ENCODE measurements around the gene CCDC149.

Gene CCDC149

GRCh38 chr4:24878636-24879016 lies 34.2 kb downstream of the CCDC149 start:
- no peak overlapping the region for H3K4me3 ChIP-seq (ENCODE audit: low read depth, low read length)
- H2AFZ ChIP-seq (ENCODE audit: insufficient read depth, low read length, poor library complexity): no peak overlapping the region
- H4K12ac ChIP-seq (ENCODE audit: low read depth, low read length): no peak overlapping the region
- H3K9me3 ChIP-seq (ENCODE audit: insufficient read depth, low read depth, low read length): no peaks in the 10 kb centered on the region
- no peak overlapping the region for H3K4me2 ChIP-seq (ENCODE audit: low read length)
- H3K79me1 ChIP-seq (ENCODE audit: low read length): no peaks in the 10 kb centered on the region
- H2BK12ac ChIP-seq (ENCODE audit: low read length): no peak overlapping the region
- no peak overlapping the region for H3K14ac ChIP-seq (ENCODE audit: low read length)
- H3K4me1 ChIP-seq (ENCODE audit: control insufficient read depth in 1 of 2, insufficient read depth in 2 of 2, low read length in 2 of 2): no peaks in the 10 kb centered on the region
- no peak overlapping the region for H2BK120ac ChIP-seq (ENCODE audit: insufficient read depth, low read length, poor library complexity)
- no peak overlapping the region for H3K9ac ChIP-seq (ENCODE audit: low read length)
- WGBS (ENCODE audit: extremely low coverage, insufficient coverage, insufficient read length): no CpG with 5 or more reads among the region's 8 CpGs
- H2BK5ac ChIP-seq (ENCODE audit: low read depth, low read length, poor library complexity): no peak overlapping the region
- no peak overlapping the region for H2AK5ac ChIP-seq (ENCODE audit: low read length)
- no peak overlapping the region for H3K18ac ChIP-seq (ENCODE audit: low read length)
- H3K23ac ChIP-seq (ENCODE audit: low read length): no peak overlapping the region
- no peak overlapping the region for H3K27ac ChIP-seq (ENCODE audit: low read depth, low read length)
- H4K91ac ChIP-seq (ENCODE audit: low read depth, low read length): no peak overlapping the region
- no peaks in the 10 kb centered on the region for H3K27me3 ChIP-seq (ENCODE audit: insufficient read depth, low read length)
- H3K4ac ChIP-seq (ENCODE audit: low read depth, low read length): no peak overlapping the region
- H3K79me2 ChIP-seq (ENCODE audit: control insufficient read depth, insufficient read depth, low read length, poor library complexity): no peaks in the 10 kb centered on the region
- no peak for DNase-seq
- H3K36me3 ChIP-seq (ENCODE audit: control insufficient read depth in 1 of 2, insufficient read depth in 2 of 2, low read length in 2 of 2): no peaks in the 10 kb centered on the region
- H4K8ac ChIP-seq (ENCODE audit: low read depth, low read length): no peak overlapping the region

GRCh38 chr4:24877868-24878635 lies 34.8 kb downstream of the CCDC149 start:
- no peaks in the 10 kb centered on the region for H3K4me1 ChIP-seq (ENCODE audit: control insufficient read depth in 1 of 2, insufficient read depth in 2 of 2, low read length in 2 of 2)
- H2BK5ac ChIP-seq (ENCODE audit: low read depth, low read length, poor library complexity): no peak overlapping the region
- no peak overlapping the region for H3K27ac ChIP-seq (ENCODE audit: low read depth, low read length)
- H3K79me2 ChIP-seq (ENCODE audit: control insufficient read depth, insufficient read depth, low read length, poor library complexity): no peaks in the 10 kb centered on the region
- no peak overlapping the region for H3K4ac ChIP-seq (ENCODE audit: low read depth, low read length)
- H4K12ac ChIP-seq (ENCODE audit: low read depth, low read length): no peak overlapping the region
- no CpG with 5 or more reads among the region's 9 CpGs for WGBS (ENCODE audit: extremely low coverage, insufficient coverage, insufficient read length)
- no peak overlapping the region for H2AK5ac ChIP-seq (ENCODE audit: low read length)
- no peak overlapping the region for H3K18ac ChIP-seq (ENCODE audit: low read length)
- no peak overlapping the region for H4K91ac ChIP-seq (ENCODE audit: low read depth, low read length)
- no peak overlapping the region for H3K23ac ChIP-seq (ENCODE audit: low read length)
- H3K27me3 ChIP-seq (ENCODE audit: insufficient read depth, low read length): no peaks in the 10 kb centered on the region
- H3K4me3 ChIP-seq (ENCODE audit: low read depth, low read length): no peak overlapping the region
- no peak for DNase-seq
- no peak overlapping the region for H3K4me2 ChIP-seq (ENCODE audit: low read length)
- no peak overlapping the region for H2BK120ac ChIP-seq (ENCODE audit: insufficient read depth, low read length, poor library complexity)
- H3K9me3 ChIP-seq (ENCODE audit: insufficient read depth, low read depth, low read length): no peaks in the 10 kb centered on the region
- H2AFZ ChIP-seq (ENCODE audit: insufficient read depth, low read length, poor library complexity): no peak overlapping the region
- no peak overlapping the region for H3K14ac ChIP-seq (ENCODE audit: low read length)
- no peak overlapping the region for H3K9ac ChIP-seq (ENCODE audit: low read length)
- no peaks in the 10 kb centered on the region for H3K36me3 ChIP-seq (ENCODE audit: control insufficient read depth in 1 of 2, insufficient read depth in 2 of 2, low read length in 2 of 2)
- no peak overlapping the region for H2BK12ac ChIP-seq (ENCODE audit: low read length)
- no peaks in the 10 kb centered on the region for H3K79me1 ChIP-seq (ENCODE audit: low read length)
- no peak overlapping the region for H4K8ac ChIP-seq (ENCODE audit: low read depth, low read length)

GRCh38 chr4:24876431-24876830 lies 36.4 kb downstream of the CCDC149 start:
- no peak overlapping the region for H3K14ac ChIP-seq (ENCODE audit: low read length)
- H3K4ac ChIP-seq (ENCODE audit: low read depth, low read length): no peak overlapping the region
- no peak overlapping the region for H4K8ac ChIP-seq (ENCODE audit: low read depth, low read length)
- H3K27ac ChIP-seq (ENCODE audit: low read depth, low read length): no peak overlapping the region
- H2AFZ ChIP-seq (ENCODE audit: insufficient read depth, low read length, poor library complexity): no peak overlapping the region
- H3K9me3 ChIP-seq (ENCODE audit: insufficient read depth, low read depth, low read length): peaks cover 2% of the 10 kb centered on the region
- no peak overlapping the region for H3K18ac ChIP-seq (ENCODE audit: low read length)
- no peak overlapping the region for H3K4me2 ChIP-seq (ENCODE audit: low read length)
- H3K9ac ChIP-seq (ENCODE audit: low read length): no peak overlapping the region
- H3K36me3 ChIP-seq (ENCODE audit: control insufficient read depth in 1 of 2, insufficient read depth in 2 of 2, low read length in 2 of 2): no peaks in the 10 kb centered on the region
- H3K27me3 ChIP-seq (ENCODE audit: insufficient read depth, low read length): no peaks in the 10 kb centered on the region
- no peak overlapping the region for H2BK5ac ChIP-seq (ENCODE audit: low read depth, low read length, poor library complexity)
- H2BK12ac ChIP-seq (ENCODE audit: low read length): no peak overlapping the region
- WGBS (ENCODE audit: extremely low coverage, insufficient coverage, insufficient read length): no CpG with 5 or more reads among the region's 6 CpGs
- H3K4me1 ChIP-seq (ENCODE audit: control insufficient read depth in 1 of 2, insufficient read depth in 2 of 2, low read length in 2 of 2): no peaks in the 10 kb centered on the region
- H4K12ac ChIP-seq (ENCODE audit: low read depth, low read length): no peak overlapping the region
- peak; percentile 40 to 66 for DNase-seq
- no peak overlapping the region for H3K4me3 ChIP-seq (ENCODE audit: low read depth, low read length)
- no peak overlapping the region for H3K23ac ChIP-seq (ENCODE audit: low read length)
- no peak overlapping the region for H2AK5ac ChIP-seq (ENCODE audit: low read length)
- H4K91ac ChIP-seq (ENCODE audit: low read depth, low read length): no peak overlapping the region
- H3K79me1 ChIP-seq (ENCODE audit: low read length): no peaks in the 10 kb centered on the region
- no peak overlapping the region for H2BK120ac ChIP-seq (ENCODE audit: insufficient read depth, low read length, poor library complexity)
- no peaks in the 10 kb centered on the region for H3K79me2 ChIP-seq (ENCODE audit: control insufficient read depth, insufficient read depth, low read length, poor library complexity)

GRCh38 chr4:24872720-24873119 lies 40.1 kb downstream of the CCDC149 start:
- no peak for DNase-seq
- no CpG with 5 or more reads among the region's 2 CpGs for WGBS (ENCODE audit: extremely low coverage, insufficient coverage, insufficient read length)

More at GRCh38 chr4:24872720-24873119, 40.1 kb downstream of the CCDC149 start:
- no peak overlapping the region for H3K9ac ChIP-seq (ENCODE audit: low read length)
- H3K36me3 ChIP-seq (ENCODE audit: control insufficient read depth in 1 of 2, insufficient read depth in 2 of 2, low read length in 2 of 2): no peaks in the 10 kb centered on the region
- no peak overlapping the region for H4K12ac ChIP-seq (ENCODE audit: low read depth, low read length)
- no peaks in the 10 kb centered on the region for H3K79me1 ChIP-seq (ENCODE audit: low read length)
- H3K18ac ChIP-seq (ENCODE audit: low read length): no peak overlapping the region
- no peak overlapping the region for H4K8ac ChIP-seq (ENCODE audit: low read depth, low read length)
- no peak overlapping the region for H3K27ac ChIP-seq (ENCODE audit: low read depth, low read length)
- H2BK12ac ChIP-seq (ENCODE audit: low read length): no peak overlapping the region
- no peaks in the 10 kb centered on the region for H3K27me3 ChIP-seq (ENCODE audit: insufficient read depth, low read length)
- H3K79me2 ChIP-seq (ENCODE audit: control insufficient read depth, insufficient read depth, low read length, poor library complexity): no peaks in the 10 kb centered on the region
- no peak overlapping the region for H2BK5ac ChIP-seq (ENCODE audit: low read depth, low read length, poor library complexity)
- H3K14ac ChIP-seq (ENCODE audit: low read length): no peak overlapping the region
- H3K4ac ChIP-seq (ENCODE audit: low read depth, low read length): no peak overlapping the region
- no peak overlapping the region for H3K23ac ChIP-seq (ENCODE audit: low read length)
- no peak overlapping the region for H2BK120ac ChIP-seq (ENCODE audit: insufficient read depth, low read length, poor library complexity)
- no peak overlapping the region for H3K4me2 ChIP-seq (ENCODE audit: low read length)
- no peak overlapping the region for H4K91ac ChIP-seq (ENCODE audit: low read depth, low read length)
- H3K4me1 ChIP-seq (ENCODE audit: control insufficient read depth in 1 of 2, insufficient read depth in 2 of 2, low read length in 2 of 2): no peaks in the 10 kb centered on the region
- no peak overlapping the region for H3K4me3 ChIP-seq (ENCODE audit: low read depth, low read length)
- H2AFZ ChIP-seq (ENCODE audit: insufficient read depth, low read length, poor library complexity): no peak overlapping the region
- peaks cover 2% of the 10 kb centered on the region for H3K9me3 ChIP-seq (ENCODE audit: insufficient read depth, low read depth, low read length)
- H2AK5ac ChIP-seq (ENCODE audit: low read length): no peak overlapping the region
